Right kidney (tissue), 1 donor: ENCODE measurements around the gene VAT1.
A peak's percentile ranks its signal among the peaks of the same experiment; 100 is the strongest.
"Not testable (repeated sequence)": the region's sequence is repeated elsewhere in the genome, so short reads cannot be mapped to it uniquely, and the experiment has no call there.

ENCODE experiments used
- DNase-seq: peaks from one replicate; pipeline ENCODE4 v3.0.0-alpha.2; 2016

VAT1 gene

DNA sequence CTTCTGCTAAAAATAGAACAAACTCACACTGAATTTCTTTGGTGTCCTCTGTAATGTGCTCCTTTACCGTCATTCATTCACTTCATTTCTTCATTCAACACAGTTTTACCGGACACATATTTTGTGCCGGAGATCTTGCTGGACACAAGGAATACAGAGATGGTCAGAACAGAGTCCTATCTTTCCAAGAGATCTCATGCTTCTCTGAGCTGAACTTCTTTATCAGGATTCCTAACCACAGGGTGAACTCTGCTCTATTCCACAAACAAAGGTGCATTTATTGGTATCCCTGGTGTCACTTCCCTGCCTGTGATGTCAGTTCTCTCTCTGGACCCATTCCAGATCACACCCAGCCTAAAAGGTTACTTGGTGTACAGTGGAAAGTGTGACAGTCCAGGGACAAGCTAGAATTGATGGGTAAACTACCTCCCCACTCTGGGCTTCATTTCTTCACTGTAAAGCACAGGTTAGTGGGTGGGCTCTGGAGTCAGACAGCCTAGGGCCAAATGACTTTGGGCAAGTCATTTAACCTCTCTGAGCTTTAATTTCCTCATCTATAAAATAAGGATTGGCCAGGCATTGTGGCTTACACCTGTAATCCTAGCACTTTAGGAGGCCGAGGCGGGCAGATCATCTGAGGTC is 11.4 kb downstream of the VAT1 start:
- DNase-seq, result no peak

DNA sequence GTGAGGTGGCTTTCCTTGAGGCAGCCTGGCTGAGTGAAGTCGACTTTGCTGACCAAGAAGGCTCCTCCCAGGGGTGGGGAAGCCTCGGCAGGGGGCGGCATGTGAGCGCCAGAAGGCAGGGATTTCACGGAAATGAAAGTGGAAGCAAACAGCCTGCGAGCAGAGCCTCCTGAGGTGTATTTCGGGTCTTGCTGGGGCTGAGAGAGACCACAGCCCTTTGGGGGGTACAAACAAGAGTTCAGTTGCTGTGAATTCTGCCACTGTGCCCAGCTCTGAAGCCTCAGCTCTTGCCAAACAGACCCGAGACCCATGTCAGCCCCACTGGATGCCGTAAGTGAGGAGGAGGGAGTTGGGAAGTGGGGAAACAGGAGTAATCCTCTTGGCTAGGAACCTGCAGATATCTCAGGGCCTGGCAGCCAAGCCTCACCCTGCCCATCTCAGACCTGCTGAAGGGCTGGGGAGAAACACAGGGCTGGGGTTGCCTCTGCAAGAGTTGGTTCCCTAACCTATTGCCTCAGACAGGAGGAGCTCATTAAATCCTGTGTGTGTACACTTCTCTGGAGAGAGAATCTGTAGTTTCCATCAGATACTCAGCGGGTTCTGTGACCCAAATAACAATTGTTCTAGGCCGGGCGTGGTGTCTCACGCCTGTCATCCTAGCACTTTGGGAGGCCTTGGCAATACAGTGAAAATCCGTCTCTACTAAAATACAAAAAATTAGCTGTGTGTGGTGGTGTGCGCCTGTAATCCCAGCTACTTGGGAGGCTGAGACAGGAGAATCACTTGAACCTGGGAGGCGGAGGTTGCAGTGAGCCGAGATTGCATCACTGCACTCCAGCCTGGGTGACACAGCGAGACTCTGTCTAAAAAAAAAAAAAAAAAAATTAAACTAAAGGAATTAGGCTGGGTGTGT is 15.3 kb downstream of the VAT1 start, which contains the start of gene IFI35:
TSS of gene IFI35 (plus strand) at position 146 of the 913 bp plus-strand sequence. CDS start at position 310, 164 bp downstream.
- DNase-seq, result peak; percentile 61

DNA sequence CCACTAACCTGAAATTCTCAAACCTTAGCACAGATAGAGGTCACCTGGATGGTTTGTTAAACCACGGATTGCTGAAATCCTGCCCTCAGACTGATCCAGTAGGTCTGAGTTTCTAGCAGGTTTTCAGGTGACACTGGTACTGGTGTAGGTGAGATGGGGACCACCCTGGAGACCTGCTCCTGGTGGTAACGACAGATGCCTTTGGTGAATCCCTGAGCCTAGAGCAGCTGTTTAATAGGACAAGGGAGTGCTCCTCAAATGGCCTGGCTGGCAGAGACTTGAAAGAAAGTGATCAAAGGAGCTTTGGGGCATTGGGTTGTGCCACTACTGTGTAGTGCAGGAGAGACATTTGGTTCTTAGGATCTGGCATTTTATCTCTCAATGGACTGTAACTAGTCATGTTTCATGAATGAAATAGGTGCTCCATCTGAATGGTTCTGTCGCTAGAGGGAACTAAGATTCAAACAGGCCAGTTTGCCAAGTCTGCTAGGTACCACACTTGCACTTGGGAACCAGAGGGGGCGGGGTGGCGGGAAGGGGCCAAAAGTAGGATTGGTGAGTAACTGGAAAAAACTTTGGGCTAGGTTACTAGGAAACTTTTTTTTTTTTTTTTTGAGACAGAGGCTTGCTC is 18.5 kb downstream of the VAT1 start:
- no peak for DNase-seq

DNA sequence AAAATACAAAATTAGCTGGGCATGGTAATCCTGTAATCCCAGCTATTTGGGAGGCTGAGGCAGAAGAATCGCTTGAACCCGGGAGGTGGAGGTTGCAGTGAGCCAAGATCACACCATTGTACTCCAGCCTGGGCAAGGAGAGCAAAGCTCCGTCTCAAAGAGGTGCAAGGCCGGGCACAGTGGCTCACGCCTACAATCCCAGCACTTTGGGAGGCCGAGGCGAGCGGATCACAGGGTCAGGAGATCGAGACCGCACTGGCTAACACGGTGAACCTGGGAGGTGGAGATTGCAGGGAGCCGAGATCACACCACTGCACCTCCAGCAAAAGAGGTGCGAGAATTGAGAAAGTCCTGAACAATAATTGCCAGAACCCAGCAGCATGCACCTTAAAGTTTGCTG is 21.3 kb downstream of the VAT1 start:
- not testable (repeated sequence) for DNase-seq

DNA sequence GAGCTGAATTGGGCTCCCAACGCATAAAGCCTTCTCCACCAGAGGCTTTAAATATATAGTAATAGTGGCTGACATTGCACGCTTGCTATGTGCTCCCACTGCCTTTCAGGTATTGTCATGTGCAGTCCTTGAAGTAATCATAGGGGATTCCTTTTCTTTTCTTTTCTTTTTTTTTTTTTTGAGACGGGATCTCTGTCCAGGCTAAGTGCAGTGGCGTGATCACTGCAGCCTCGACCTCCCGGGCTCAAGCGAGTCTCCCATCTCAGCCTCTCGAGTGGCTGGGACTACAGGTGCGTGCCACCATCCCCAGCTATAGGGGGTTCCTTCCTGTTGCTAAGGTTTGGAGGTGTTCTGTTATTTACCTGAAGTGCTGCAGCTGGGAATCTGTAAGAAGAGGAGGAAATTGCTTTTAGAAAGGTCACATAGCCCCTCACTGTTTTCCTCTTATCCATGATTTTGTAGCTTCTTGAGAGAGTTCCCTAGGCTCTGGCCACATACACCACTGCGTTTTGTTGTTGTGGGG is 23.1 kb downstream of the VAT1 start:
- no peak for DNase-seq

DNA sequence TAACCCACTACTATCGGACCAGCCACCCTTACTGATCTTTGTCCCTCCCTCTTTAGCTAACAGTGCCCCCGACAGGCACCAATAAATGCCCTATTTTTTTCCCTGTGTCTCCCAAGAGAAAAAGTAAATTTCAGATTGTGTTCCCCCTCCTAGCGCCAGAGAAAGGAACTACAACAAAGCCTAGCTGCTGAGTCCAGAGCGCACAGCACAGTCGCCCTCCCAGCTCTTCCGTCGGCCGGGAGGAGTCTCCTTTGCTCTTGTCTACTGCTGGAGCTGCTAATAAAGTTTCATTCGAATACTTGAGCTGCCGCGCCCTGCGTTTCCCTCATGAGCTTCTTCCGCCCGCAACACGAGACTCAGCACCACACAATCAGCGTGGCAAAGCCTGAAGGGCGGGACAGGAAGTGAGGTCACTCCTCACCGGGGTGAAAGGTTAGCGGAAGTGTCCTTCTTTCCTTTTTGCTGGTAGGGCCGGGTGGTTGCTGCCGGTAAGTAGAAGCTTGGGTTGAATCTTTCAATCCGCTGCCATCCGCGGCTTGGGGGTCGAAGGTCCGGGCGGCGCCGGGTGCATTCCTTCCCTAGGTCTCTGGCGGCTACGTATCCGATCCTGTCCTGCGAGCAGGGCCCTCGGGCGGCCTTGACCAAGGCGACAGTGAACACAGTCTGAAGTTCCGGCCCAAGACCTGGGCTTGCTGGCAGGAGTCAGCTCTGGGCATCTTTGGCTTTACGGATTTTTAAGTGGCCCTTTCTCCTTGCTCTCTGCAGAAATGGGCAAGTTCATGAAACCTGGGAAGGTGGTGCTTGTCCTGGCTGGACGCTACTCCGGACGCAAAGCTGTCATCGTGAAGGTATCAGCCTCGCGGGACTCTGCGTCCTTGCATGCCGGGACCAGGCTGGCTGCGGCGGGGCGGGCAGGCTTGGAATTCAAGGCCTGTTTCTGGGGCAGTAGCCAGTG is 23.9 kb downstream of the VAT1 start, which contains the start of gene RPL27:
TSS of gene RPL27 (plus strand) at position 436 of the 955 bp plus-strand sequence. CDS start at position 768, 332 bp downstream.
- peak; percentile 96 for DNase-seq

DNA sequence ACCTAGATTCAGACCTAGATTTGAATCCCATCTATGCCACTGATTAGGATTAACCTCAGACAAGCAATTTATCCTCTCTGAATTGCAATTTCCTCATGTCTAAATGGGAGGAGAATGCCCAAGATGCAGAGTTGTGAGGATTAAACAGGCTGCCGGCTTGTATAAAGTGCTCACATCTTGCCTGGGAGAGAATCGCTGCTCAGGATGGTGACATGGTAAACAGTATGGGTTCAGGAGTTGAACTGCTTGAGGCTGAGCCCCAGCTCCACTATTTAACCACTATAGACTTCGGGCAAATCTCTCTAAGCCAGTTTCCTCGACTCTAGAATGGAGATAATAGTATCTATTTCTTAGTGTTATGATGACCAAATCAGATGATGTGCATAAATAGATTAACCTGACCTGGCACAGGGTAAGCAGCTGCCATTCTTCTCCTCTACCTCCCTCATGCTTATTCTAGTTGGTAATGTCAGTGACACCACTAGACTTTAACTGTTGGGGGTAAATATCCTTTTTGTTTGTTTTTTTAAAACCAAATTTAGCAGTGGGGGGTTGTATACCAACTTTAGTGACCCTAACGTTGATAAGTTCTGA is 24.7 kb downstream of the VAT1 start:
- no peak for DNase-seq

DNA sequence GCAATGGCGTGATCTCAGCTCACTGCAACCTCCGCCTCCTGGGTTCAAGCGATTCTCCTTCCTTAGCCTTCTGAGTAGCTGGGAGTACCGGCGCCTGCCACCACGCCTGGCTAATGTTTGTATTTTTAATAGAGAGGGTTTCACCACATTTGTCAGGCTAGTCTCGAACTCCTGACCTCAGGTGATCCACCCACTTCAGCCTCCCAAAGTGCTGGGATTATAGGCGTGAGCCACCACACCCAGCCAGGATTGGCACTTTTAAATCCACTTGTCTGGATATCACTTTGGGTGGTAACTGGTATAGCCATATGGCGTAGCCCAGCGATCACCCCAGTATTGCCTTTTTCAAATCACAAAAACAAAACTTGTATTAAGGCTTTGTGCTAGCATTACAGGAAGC is 28.3 kb downstream of the VAT1 start:
- not testable (repeated sequence) for DNase-seq

DNA sequence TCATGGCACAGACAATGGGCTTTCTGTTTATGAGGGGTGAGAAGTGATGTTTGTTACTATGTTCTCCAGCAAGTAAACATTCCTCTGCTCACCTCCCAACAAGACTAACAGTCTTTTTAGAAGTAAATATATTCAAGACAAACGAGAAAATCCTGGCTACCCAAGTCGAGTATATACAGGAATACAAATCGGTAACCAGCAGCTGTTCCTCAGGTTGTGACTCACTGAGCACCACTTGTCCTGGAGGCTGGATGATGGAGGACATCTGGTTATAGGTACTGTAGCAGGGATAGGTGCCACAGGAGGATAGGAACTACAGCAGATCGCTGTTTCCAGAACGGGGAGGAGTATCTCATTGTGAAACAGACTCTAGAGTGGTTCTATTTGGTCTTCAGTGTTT is 29.3 kb downstream of the VAT1 start:
- no peak for DNase-seq

DNA sequence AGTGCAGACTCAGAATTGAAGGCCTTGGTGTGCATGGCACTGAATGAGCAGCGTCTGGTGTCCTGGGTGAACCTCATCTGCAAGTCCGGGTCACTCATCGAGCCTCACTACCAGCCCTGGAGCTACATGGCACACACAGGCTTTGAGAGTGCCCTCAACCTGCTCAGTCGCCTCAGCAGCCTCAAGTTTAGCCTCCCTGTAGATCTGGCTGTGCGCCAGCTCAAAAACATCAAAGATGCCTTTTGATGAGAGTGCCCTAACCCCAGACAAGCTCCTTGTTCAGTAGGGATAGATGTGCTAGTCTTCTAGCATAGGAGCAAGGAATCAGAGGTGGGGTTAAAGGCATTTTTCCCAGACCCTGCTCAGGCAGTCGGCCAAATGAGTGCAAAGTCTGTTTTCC is 30.7 kb downstream of the VAT1 start:
- no peak for DNase-seq

DNA sequence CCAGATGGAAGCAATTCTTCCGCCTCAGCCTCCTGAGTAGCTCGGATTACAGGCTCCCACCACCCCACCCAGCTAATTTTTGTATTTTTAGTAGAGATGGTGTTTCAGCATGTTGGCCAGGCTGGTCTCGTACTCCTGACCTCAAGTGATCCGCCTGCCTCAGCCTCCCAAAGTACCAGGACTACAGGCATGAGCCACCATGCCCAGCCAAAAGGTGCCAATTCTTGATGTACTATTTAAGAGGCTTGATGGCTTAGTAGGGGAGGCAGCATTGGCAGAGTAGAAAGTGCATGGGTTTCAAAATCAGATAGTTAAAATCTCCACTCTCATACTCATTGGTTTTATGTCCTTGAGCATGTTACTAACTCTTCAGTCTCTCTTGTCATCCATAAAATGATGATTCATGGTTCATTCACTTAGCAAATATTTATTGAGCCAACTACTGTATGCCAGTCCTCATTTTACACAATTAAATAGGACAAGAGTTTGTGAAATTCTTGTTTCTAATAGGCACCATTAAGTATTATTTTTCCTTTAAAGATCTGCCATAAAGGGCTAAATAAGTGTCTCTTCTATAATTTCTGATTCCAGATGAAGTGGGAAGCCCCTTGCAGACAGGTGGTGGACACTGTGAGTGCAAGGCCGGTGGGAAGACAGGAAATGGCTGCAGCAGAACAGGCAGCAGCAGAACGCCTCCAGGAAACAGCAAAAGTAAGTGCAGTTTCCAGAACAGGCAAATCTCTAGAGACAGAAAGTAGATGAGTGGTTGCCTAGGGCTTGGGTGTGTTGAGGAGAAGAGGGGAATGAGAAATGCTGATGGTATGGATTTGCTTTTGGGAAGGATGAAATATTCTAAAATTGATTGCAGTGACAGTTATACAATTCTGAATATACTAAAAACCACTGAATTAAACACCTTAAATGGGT is 32.2 kb downstream of the VAT1 start:
- DNase-seq, result no peak

DNA sequence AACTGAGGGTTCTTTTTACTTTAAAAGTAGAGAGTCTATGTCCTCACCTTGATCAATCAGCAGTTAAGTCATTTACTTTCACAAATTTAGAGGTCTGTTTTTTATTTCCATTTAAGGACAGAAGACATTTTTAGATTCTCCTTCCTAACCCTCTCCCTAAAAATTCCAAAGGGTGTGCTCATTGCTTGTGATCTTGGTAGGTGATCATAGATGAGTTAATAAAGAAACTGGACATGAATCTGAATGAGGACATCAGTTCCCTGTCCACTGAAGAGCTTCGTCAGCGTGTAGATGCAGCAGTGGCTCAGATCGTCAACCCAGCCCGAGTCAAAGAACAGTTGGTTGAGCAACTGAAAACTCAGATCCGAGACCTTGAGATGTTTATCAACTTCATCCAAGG is 33.0 kb downstream of the VAT1 start:
- no peak for DNase-seq

DNA sequence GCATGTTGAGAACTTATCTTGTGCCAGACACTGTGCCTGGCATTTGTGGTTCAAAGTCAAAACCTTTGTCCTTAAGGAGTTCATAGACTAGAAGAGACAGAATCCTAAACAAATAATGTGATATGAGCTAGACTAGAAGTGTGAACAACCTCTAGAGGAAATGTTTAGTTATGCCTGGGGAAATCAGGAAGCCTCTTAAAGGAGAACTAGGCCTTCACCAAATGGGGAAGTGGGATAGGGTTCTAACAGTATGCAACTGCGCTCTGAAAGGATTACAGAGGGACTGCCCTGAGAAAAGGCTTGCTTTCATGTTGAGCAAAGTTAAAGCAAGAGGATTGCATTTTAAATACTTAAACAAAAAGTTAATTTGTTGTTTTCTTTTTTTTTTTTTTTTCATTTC is 37.0 kb downstream of the VAT1 start:
- no peak for DNase-seq

DNA sequence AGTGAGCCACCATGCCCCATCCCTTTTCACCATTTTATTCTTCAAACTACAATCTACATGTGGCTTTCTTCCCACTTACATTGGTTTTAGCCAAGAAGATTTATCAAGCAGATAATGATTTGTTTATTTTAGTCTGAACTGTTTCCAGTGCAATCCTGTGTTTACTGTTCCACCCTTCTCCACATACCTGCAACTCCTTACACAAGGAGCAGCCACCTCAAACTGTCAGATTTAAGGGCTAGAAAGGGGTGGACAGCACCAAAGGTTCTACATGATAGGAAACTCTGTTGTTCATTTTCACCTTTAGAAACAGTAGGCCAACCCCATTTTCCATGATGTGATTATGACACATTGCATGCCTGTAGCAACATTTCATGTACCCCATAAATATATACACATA is 39.9 kb downstream of the VAT1 start:
- no peak for DNase-seq

DNA sequence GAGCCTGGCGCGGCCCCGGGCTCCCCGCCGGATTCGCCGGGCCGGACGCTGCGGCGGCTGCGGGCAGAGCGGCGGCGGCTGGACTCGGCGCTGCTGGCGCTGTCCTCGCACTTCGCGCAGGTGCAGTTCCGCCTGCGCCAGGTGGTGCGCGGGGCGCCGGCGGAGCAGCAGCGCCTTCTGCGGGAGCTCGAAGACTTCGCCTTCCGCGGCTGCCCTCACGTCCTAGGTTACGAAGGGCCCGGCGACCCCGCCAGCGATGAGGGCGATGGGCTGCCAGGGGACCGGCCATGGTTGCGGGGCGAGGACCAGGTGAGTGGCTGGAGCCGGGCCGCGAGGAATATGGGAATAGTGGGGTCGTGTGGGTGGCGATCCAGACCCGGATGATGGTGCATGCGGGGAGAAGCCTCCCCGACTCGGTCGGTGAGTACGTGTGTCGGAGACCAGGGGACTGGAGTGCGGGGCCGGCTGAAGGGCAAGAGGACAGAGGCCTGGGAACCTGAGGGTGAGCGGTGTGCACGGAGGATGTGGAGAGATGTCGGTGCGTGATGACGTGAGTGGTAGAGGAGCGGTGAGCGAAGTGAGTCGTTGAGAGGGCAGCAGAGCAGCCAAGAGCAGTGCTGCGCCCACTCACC is 41.3 kb downstream of the VAT1 start:
- peak; percentile 62 for DNase-seq

DNA sequence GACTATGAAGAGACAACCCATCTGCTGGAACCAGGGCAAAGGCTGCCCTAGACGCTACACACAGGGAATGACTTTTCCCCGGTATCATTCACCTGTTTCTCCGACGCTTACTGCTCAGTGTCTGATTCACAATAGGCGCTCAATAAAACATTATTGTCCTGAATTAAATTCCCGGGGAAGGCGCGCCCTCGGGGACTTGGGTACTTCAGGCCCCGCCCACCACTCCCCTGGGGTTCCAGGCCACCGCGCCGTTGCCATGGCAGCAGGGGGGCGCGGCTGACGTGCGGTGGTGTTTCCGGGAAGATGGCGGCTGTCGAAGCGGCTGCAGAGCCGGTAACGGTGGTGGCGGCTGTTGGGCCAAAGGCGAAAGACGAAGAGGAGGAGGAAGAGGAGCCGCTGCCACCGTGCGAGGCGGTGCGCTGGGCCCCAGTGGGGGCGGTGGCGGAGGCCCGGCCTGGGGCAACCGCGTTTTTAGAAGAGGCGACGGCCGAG is 41.9 kb downstream of the VAT1 start, which contains the start of gene RUNDC1:
TSS of gene RUNDC1 (plus strand) at position 292 of the 492 bp plus-strand sequence. CDS start at position 304, 12 bp downstream.
- DNase-seq, result peak; percentile 95

DNA sequence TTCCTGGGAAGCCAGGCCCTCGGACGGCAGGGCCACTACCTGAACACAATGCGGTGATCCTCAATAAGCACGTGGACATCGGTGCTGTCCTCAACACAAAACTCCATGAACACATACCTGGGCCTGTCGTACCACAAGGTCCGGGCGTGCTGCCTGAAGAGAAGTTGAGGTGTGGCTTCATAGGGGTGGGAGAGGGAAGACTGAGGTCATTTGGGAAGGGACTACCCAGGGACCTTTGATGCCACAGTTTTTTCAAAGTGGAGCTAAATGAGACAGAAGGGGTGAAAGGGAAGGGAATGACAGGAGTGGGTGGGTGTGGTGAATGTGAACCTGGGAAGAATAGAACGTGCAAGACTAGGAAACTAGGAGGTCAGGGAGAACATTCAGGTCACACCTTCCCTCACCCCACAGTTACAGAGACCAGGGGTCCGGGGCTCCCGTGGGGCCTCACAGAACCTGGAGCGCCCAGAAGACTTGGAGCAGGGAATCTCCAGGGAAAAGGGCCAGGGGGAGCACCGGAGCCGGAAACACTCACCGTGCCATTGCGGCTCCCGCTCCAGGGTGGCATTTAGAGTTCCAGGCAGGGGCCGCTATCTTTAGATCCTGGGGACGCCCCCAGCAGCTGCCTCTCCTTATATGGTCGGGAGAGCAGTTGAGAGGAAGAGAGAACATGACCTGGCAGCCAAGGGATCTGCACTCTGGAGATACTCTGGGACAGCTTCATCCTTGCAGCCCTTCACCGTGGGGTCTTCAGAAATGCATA is 42.5 kb downstream of the VAT1 start, which contains the start of gene PTGES3L:
TSS of gene PTGES3L (minus strand) at position 570 of the 763 bp plus-strand sequence. CDS start at position 543, 27 bp downstream.
- no peak for DNase-seq

DNA sequence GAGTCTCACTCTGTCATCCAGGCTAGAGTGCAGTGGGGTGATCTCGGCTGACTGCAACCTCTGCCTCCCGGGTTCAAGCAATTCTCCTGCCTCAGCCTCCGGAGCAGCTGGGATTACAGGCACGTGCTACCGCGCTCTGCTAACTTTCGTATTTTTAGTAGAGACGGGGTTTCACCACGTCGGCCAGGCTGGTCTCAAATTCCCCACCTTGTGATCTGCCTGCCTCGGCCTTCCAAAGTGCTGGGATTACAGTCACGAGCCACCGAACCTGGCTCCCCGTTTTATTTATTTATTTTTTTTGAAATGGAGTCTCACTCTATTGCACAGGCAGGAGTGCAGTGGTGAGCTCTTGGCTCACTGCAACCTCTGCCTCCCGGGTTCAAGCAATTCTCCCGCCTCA is 46.5 kb downstream of the VAT1 start:
- not testable (repeated sequence) for DNase-seq
